ENCODE data around the gene CCL17. TPM values are rescaled to one million over a fixed set of nuclear protein-coding genes. Genes with fewer than 3 reads are reported as not detected.
"Not testable (repeated sequence)": the region's sequence is repeated elsewhere in the genome, so short reads cannot be mapped to it uniquely, and the experiment has no call there.

The CCL17 gene
- total RNA-seq, 1 donor from 2014 or later = not detected

DNA sequence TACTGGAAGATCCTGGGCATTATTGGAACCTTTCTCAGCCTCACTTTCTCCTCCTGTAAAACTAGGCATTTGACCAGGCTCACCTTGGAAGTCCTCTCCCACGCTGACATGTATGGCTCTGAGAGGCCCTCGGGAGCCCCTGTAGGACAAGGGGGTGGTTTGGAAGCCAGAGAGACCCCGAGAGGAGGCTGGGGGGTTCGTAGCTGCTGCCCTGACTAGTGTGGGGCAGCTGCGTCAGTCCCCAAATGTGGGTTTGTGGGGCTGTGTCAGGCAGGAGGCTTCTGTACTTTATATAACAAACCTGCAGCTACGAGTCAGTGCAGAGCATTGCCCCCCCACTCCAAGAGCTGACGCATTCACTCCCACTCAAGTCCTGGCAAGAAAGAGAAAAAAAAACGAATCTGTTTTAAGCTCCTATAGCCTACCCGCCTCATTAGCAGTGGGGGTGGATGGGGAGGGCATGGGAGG lies 30.5 kb upstream of the CCL17 start:
- Mint-ChIP-seq H3K36me3 (ENCODE audit: low read depth) (peaks cover 2% of the 10 kb centered on the region), H3K27me3 (ENCODE audit: low read depth) (peaks cover 4% of the 10 kb centered on the region), H3K4me3 (ENCODE audit: unreplicated experiment) (peak overlapping the region; percentile 80), H3K27ac (ENCODE audit: unreplicated experiment) (peak overlapping the region; percentile 32), H3K9me3 (ENCODE audit: low read depth) (no peaks in the 10 kb centered on the region), H3K4me1 (ENCODE audit: low read depth) (peaks cover 51% of the 10 kb centered on the region)
- peak; percentile 56 for DNase-seq (ENCODE audit: low spot score)
- TF ChIP-seq, protein P1, sequence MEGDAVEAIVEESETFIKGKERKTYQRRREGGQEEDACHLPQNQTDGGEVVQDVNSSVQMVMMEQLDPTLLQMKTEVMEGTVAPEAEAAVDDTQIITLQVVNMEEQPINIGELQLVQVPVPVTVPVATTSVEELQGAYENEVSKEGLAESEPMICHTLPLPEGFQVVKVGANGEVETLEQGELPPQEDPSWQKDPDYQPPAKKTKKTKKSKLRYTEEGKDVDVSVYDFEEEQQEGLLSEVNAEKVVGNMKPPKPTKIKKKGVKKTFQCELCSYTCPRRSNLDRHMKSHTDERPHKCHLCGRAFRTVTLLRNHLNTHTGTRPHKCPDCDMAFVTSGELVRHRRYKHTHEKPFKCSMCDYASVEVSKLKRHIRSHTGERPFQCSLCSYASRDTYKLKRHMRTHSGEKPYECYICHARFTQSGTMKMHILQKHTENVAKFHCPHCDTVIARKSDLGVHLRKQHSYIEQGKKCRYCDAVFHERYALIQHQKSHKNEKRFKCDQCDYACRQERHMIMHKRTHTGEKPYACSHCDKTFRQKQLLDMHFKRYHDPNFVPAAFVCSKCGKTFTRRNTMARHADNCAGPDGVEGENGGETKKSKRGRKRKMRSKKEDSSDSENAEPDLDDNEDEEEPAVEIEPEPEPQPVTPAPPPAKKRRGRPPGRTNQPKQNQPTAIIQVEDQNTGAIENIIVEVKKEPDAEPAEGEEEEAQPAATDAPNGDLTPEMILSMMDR (IDR thresholded peaks at IDR 0.05) = no peak

DNA sequence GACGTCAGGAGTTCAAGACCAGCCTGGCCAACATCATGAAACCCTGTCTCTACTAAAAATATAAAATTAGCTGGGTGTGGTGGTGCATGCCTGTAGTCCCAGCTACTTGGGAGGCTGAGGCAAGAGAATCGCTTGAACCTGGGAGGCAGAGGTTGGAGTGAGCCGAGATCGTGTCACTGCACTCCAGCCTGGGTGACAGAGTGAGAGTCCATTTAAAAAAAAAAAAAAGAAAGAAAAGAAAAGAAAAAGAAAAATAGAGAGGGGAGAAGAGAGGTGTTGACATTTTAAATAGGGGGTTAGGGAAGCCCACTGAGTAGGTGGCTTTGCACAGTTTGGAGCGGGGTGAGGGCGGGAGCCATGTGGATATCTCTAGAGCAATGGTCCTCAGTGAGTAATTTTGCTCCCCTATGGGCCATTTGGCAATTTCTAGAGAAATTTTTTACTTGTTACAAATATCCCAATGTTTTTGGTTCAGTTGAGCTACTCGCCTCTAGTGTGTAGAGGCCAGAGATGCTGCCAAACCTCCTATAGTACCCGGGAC lies 29.6 kb upstream of the CCL17 start:
- DNase-seq (ENCODE audit: low spot score); H3K27ac Mint-ChIP-seq (ENCODE audit: unreplicated experiment); H3K9me3 Mint-ChIP-seq (ENCODE audit: low read depth); H3K27me3 Mint-ChIP-seq (ENCODE audit: low read depth); H3K36me3 Mint-ChIP-seq (ENCODE audit: low read depth): not testable (repeated sequence)
- H3K4me3 Mint-ChIP-seq (ENCODE audit: unreplicated experiment) = peak overlapping the region; percentile 25
- peaks cover 51% of the 10 kb centered on the region for H3K4me1 Mint-ChIP-seq (ENCODE audit: low read depth)

DNA sequence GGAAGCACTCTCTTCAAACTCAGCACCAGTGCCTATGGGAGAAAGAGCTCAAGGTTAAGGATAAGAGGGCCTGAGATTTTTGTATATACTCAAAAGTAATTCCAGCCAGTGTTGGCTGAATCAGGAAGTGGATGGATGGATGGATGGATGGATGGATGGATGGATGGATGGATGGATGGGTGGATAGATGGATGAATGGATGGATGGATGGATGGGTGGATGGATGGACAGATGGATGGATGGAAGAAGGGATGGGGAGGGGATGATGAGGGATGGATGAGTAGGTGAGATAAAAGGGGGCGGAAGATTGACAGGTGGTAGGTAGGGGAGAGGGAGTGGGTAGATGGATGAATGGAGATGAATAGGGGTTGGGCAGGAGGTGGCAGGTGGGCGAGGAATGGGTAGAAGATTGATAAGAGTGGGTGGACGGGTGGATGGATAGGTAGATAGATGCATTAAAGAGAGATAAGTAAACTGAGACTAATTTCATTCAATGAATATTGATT lies 28.2 kb upstream of the CCL17 start:
- TF ChIP-seq, protein P1 (IDR thresholded peaks at IDR 0.05) = no peak
- Mint-ChIP-seq H3K27me3 (ENCODE audit: low read depth) (no peaks in the 10 kb centered on the region), H3K9me3 (ENCODE audit: low read depth) (no peaks in the 10 kb centered on the region), H3K4me3 (ENCODE audit: unreplicated experiment) (no peak overlapping the region), H3K4me1 (ENCODE audit: low read depth) (peaks cover 54% of the 10 kb centered on the region), H3K27ac (ENCODE audit: unreplicated experiment) (peak overlapping the region; percentile 9), H3K36me3 (ENCODE audit: low read depth) (peaks cover 6% of the 10 kb centered on the region)
- no peak for DNase-seq (ENCODE audit: low spot score)

DNA sequence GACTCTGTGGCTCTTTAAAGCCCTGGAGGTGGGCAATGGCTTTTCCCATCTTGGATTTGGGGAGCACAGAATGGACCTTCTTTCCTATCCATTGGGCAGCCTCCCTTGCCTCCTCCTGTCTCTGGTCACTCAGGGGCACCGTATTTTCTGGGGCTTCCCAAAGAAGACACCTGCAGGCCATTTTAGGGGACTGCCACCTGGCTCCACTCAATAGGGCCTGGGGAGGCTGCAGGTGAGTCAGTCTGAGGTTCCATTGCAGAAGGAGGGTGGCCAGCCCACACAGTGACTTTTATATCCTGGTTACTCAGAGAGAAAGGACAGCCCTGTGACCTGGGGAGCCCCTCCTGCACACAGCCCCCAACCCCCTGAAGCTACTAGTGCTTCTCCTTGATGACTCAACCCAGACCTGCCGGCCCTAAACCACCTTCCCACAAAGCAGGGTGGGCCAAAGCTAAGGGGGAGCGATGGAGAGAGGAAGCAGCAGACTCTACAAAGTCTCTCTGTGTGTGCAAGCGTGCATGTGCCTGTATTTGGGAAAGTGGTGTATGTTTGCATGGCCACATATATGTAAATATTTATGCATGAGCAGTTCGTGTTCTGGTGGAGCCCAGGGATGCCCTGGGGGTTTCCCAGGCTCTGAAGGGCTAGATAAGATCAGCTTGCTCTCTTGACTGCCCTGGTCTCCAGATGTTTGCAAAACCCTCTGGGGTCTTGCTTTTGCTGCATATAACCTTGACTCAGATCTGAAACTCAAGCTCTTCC lies 27.3 kb upstream of the CCL17 start:
- TF ChIP-seq, protein P1 (IDR thresholded peaks at IDR 0.05) = no peak
- Mint-ChIP-seq H3K4me3 (ENCODE audit: unreplicated experiment) (peak overlapping the region; percentile 20), H3K9me3 (ENCODE audit: low read depth) (no peaks in the 10 kb centered on the region), H3K36me3 (ENCODE audit: low read depth) (peaks cover 7% of the 10 kb centered on the region), H3K4me1 (ENCODE audit: low read depth) (peaks cover 51% of the 10 kb centered on the region), H3K27ac (ENCODE audit: unreplicated experiment) (peak overlapping the region; percentile 67), H3K27me3 (ENCODE audit: low read depth) (no peaks in the 10 kb centered on the region)
- no peak for DNase-seq (ENCODE audit: low spot score)

DNA sequence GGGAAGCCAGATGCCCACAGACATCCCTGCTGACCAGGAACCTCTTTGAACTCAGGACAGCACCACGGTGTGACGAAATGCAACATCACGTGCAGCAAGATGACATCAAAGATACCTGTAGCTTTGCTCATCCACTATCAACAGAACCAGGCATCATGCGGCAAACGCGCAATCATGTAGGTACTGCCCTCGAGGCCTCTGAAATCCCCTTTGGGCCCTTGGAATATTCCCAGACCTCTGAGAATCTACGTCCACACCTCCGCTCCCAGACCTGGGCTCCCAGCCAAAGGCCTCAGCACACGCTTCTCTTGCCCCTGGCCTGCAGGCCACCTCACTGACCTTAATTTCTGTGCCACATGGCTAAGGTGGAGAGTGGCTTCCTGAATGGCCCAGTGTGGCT lies 25.0 kb upstream of the CCL17 start:
- H3K4me1 Mint-ChIP-seq (ENCODE audit: low read depth) = peaks cover 46% of the 10 kb centered on the region

More for the DNA sequence above, 25.0 kb upstream of the CCL17 start:
- TF ChIP-seq, protein P1 (IDR thresholded peaks at IDR 0.05) = no peak
- Mint-ChIP-seq H3K27me3 (ENCODE audit: low read depth) (no peaks in the 10 kb centered on the region), H3K9me3 (ENCODE audit: low read depth) (no peaks in the 10 kb centered on the region), H3K4me3 (ENCODE audit: unreplicated experiment) (no peak overlapping the region), H3K27ac (ENCODE audit: unreplicated experiment) (no peak overlapping the region), H3K36me3 (ENCODE audit: low read depth) (peaks cover 15% of the 10 kb centered on the region)
- no peak for DNase-seq (ENCODE audit: low spot score)
